ENCODE data around the gene SLC19A1.
"Not testable (repeated sequence)": the region's sequence is repeated elsewhere in the genome, so short reads cannot be mapped to it uniquely, and the experiment has no call there.

The SLC19A1 gene

GRCh38 chr21:45504021-45504515 lies 38.2 kb downstream of the SLC19A1 start:
- DNase-seq = no peak

- DNase-seq = not testable (repeated sequence)
Measured at GRCh38 chr21:45503226-45503625, 39.0 kb downstream of the SLC19A1 start.

- DNase-seq = no peak
Measured at GRCh38 chr21:45502600-45502999, 39.6 kb downstream of the SLC19A1 start.

DNA sequence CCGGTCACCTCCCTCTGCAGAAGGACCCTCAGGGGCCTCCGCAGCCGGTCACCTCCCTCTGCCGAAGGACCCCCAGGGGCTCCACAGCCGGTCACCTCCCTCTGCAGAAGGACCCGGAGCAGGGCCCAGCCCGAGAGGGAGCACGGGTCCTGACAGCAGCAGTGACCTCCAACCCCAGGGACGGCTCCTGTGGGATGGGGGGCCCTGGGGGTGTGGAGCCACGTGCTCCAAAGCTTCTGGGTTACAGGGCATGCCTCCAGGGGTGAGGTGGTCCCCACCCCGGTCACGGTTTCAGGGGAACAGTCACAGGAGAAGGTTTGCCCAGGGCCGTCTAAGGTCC lies 40.3 kb downstream of the SLC19A1 start:
- no peak for DNase-seq

DNA sequence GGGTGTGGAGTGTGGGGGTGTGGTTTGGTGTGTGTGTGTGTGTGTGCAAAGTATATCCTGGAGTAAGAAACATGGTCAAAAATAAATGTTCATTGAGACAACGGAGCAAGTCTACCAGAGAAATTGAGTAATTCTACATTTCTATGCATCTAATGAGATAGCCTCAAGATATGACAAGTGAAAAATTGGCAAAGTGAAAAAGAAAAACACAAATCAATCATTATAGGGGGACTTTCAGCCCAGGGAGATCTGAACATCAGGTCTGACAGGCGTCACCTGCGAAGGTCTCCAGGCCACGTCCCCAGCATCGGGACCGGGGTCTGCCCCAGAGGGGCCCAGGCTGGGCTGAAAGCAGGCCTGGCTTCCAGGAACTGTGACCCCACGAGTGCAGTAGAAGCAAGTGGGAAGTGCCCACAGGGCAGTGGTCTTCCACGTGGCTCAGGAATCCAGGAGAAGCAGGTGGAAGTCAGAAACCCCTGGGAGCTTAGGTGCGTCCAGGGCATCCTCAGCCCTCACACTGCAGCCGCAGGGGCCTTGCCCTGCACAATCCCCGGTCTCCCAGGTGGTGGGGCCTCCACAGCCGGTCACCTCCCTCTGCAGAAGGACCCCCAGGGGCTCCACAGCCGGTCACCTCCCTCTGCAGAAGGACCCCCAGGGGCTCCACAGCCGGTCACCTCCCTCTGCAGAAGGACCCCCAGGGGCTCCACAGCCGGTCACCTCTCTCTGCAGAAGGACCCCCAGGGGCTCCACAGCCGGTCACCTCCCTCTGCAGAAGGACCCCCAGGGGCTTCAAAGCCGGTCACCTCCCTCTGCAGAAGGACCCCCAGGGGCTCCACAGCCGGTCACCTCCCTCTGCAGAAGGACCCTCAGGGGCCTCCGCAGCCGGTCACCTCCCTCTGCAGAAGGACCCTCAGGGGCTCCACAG lies 40.9 kb downstream of the SLC19A1 start:
- not testable (repeated sequence) for DNase-seq

DNA sequence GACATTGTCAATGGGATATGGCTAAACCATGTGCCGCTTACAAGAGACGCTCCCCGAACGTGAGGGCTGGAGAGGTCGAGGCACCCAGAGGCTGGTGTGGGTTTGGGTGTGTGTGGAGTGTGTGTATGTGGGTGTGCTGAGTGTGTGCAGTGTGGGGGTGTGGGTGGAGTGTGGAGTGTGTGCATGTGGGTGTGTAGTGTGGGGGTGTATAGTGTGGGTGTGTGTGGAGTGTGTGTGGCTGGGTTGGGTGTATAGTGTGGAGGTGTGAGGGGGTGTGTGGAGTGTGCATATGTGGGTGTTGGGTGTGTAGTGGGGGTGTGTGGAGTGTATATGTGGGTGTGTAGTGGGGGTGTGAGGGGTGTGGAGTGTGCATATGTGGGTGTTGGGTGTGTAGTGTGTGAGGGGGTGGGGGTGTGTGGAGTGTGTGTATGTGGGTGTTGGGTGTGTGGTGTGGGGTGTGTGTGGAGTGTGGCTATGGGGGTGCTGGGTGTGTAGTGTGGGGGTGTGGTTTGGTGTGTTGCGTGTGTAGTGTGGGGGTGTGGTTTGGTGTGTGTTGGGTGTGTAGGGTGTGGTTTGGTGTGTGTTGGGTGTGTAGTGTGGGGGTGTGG lies 42.2 kb downstream of the SLC19A1 start:
- no peak for DNase-seq

DNA sequence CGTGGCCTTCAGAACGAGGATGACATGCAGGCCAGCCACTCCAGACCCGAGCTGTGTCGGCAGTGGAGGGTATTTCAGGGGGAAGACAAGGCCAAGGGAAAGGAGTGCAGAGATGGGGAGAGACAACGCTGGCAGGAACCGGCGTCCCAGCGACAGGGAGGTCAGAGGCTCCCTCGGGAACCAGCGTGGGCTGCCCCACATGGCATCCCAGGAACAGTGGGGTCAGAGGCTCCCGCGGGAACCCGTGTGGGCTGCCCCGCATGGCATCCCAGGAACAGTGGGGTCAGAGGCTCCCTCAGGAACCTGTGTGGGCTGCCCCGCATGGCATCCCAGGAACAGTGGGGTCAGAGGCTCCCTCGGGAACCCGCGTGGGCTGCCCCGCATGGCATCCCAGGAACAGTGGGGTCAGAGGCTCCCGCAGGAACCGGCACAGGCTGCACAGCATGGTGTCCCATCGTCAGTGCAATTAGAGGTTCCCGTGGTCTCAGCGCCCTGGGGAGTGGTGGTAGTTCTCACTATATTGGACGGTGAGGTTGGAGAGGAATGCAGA lies 43.0 kb downstream of the SLC19A1 start:
- no peak for DNase-seq

DNA sequence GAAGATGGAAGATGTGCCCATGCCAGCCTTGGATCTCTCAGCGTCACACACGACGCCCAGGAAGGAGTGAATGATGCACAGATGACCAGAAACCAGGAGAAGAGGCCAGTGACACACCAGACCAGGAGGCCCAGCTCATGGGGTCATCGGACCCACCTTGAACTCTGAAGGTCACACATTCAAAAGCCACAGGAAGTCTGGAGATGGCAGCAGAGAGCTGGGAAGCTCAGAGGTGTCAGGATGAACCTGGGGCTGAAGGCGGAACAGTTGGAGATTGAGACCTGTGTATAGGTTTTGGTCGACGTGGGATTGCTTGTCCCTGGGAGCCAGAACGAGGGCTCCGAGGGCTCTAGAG lies 43.6 kb downstream of the SLC19A1 start:
- no peak for DNase-seq

GRCh38 chr21:45497846-45498645 lies 44.2 kb downstream of the SLC19A1 start:
- no peak for DNase-seq

GRCh38 chr21:45496968-45497845 lies 45.0 kb downstream of the SLC19A1 start:
- no peak for DNase-seq

- DNase-seq = no peak
Measured at GRCh38 chr21:45496151-45496967, 45.9 kb downstream of the SLC19A1 start.

DNA sequence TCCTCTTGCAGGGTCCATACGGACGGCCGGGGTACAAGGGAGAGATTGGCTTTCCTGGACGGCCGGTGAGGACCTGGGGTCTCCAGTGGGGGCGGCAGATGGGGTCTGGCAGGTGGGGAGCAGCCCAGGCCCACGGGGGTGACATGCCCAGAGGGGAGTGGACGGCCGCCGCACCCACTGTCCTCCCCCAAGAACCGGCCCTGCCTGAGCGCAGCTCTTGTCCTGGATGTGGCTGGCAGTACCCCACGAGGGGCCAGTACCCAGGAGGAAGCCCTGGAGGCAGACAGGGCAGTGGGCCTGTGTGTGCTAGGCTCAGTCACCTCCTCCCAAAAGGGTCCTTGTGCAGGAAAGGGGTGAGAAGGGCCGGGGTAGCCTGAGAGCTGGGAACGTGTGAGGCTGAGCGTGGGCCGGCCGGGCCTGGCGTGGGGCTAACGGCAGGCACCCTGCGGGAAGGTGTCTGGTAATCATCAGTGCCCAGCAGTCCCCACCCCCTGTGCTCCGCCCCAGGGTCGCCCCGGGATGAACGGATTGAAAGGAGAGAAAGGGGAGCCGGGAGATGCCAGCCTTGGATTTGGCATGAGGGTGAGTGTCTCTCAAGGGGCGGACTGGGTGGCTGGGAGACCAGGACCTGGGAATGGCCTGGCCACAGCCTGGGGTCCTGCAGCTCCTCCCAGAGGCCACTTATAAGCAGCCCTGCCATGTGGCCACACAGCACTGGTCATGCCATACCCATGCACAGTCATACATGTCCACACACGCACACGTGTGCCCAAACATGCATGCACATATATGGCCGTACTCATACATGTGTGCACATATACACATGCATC lies 47.2 kb downstream of the SLC19A1 start:
- DNase-seq = no peak

- no peak for DNase-seq
Measured at GRCh38 chr21:45494135-45494850, 47.9 kb downstream of the SLC19A1 start.

GRCh38 chr21:45493401-45494001 lies 48.7 kb downstream of the SLC19A1 start:
- DNase-seq = no peak

- no peak for DNase-seq
Measured at GRCh38 chr21:45492765-45493164, 49.5 kb downstream of the SLC19A1 start.

DNA sequence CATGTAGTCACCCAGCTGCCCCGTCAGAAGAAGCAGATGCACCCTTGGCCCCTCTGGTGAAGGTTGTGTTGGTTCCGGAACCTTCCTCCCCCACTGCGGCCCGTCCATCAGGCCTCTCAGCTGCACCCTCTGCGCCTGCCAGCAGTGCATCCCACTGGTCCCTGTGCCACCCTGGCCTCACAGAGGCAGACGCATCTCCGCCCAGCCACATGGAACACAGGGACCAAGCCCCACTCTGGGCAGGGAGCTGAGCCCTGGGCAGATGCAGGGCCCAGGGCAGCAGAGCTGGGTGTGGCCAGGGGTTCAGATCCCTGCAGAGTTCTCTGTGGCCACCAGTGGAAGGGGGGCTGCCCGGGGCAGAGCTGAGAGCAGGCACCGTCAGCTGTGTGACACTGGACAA lies 50.6 kb downstream of the SLC19A1 start:
- DNase-seq = no peak

DNA sequence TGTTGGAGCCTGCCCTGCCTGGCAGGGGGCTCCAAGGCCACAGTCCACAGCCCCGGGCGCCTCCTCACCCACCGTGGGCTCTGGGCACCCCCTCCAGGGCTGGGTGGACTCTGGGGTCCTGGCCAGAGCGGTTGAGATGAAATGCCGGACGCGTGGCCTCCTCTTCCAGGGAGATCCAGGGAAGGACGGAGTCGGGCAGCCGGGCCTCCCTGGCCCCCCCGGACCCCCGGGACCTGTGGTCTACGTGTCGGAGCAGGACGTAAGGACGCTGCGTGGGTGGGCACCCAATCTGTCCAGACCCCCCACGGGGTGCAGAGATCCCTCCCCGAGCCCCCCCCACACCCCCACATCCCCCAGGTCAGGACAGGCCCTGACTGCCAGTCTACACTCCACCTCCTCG lies 51.2 kb downstream of the SLC19A1 start:
- no peak for DNase-seq

- DNase-seq = no peak
Measured at GRCh38 chr21:45490049-45490731, 52.0 kb downstream of the SLC19A1 start.

DNA sequence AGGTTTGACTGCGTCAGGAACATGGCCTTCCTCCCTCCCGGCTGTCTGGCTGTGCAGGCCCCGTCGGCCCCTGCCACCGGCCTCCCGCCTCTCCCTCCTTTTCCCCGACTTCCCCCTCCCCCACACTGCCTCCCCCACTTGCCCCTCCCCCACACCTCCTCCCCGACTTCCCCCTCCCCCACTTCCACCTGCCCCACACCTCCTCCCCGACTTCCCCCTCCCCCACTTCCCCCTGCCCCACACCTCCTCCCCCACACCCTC lies 52.6 kb downstream of the SLC19A1 start:
- no peak for DNase-seq
